Trophoblast cell (in vitro differentiated cells and primary cell): ENCODE results near the gene HAVCR2.

Experiments
- DNase-seq, 2 donors: peaks; one replicate each; pipeline ENCODE4 v3.0.0-alpha.2; 2016
- H2AFZ ChIP-seq: 2 replicates; pipeline ENCODE4 v1.6.1; 2013; ENCODE audit warnings: low read length, moderate library complexity, mild to moderate bottlenecking; ENCODE audit not compliant: insufficient read depth, poor library complexity
- H2AK5ac ChIP-seq: 2 replicates; pipeline ENCODE4 v1.6.1; 2013; ENCODE audit warnings: mild to moderate bottlenecking, low read length
- H2BK120ac ChIP-seq: 2 replicates; pipeline ENCODE4 v1.6.1; 2013; ENCODE audit warnings: low read length, mild to moderate bottlenecking, moderate library complexity; ENCODE audit not compliant: insufficient read depth, poor library complexity
- H2BK12ac ChIP-seq: 2 replicates; pipeline ENCODE4 v1.6.1; 2013; ENCODE audit warnings: mild to moderate bottlenecking, low read length, moderate library complexity
- H2BK5ac ChIP-seq: 2 replicates; pipeline ENCODE4 v1.6.1; 2013; ENCODE audit warnings: low read length, low read depth, moderate library complexity, mild to moderate bottlenecking; ENCODE audit not compliant: poor library complexity
- H3K14ac ChIP-seq: 2 replicates; pipeline ENCODE4 v1.6.1; 2013; ENCODE audit warnings: mild to moderate bottlenecking, low read length
- H3K18ac ChIP-seq: 2 replicates; pipeline ENCODE4 v1.6.1; 2013; ENCODE audit warnings: mild to moderate bottlenecking, low read length
- H3K23ac ChIP-seq: 2 replicates; pipeline ENCODE4 v1.6.1; 2013; ENCODE audit warnings: low read length
- H3K27ac ChIP-seq: 2 replicates; pipeline ENCODE4 v1.5.1; 2013; ENCODE audit warnings: low read depth, mild to moderate bottlenecking, inconsistent platforms, low read length, moderate library complexity
- H3K27me3 ChIP-seq: 2 replicates; pipeline ENCODE4 v1.6.1; 2013; ENCODE audit warnings: inconsistent platforms, mild to moderate bottlenecking, low read length, moderate library complexity; ENCODE audit not compliant: insufficient read depth
- H3K36me3 ChIP-seq, 2 experiments: 1 replicate in 1 of 2; 2 replicates in 1 of 2; pipeline ENCODE4 v1.6.1; 2013; ENCODE audit warnings: low read length in 2 of 2, mild to moderate bottlenecking in 2 of 2, moderate library complexity in 1 of 2; ENCODE audit not compliant: insufficient read depth in 2 of 2, control insufficient read depth in 1 of 2
- H3K4ac ChIP-seq: 2 replicates; pipeline ENCODE4 v1.6.1; 2013; ENCODE audit warnings: low read depth, mild to moderate bottlenecking, low read length, moderate library complexity
- H3K4me1 ChIP-seq, 2 experiments: 1 replicate in 1 of 2; 2 replicates in 1 of 2; pipeline ENCODE4 v1.6.1; 2013; ENCODE audit warnings: low read length in 2 of 2, mild to moderate bottlenecking in 2 of 2, moderate library complexity in 1 of 2; ENCODE audit not compliant: insufficient read depth in 2 of 2, control insufficient read depth in 1 of 2
- H3K4me2 ChIP-seq: 2 replicates; pipeline ENCODE4 v1.6.1; 2013; ENCODE audit warnings: inconsistent platforms, mild to moderate bottlenecking, low read length, moderate library complexity
- H3K4me3 ChIP-seq: 2 replicates; pipeline ENCODE4 v1.5.1; 2013; ENCODE audit warnings: mild to moderate bottlenecking, low read depth, low read length, inconsistent platforms
- H3K79me1 ChIP-seq: one replicate; pipeline ENCODE4 v1.6.1; 2013; ENCODE audit warnings: low read length
- H3K79me2 ChIP-seq: 2 replicates; pipeline ENCODE4 v1.6.1; 2013; ENCODE audit warnings: low read length, mild to moderate bottlenecking; ENCODE audit not compliant: control insufficient read depth, insufficient read depth, poor library complexity
- H3K9ac ChIP-seq: 2 replicates; pipeline ENCODE4 v1.6.1; 2013; ENCODE audit warnings: mild to moderate bottlenecking, low read length
- H3K9me3 ChIP-seq: 2 replicates; pipeline ENCODE4 v1.6.1; 2013; ENCODE audit warnings: low read depth, mild to moderate bottlenecking, control low read depth, inconsistent platforms, low read length; ENCODE audit not compliant: insufficient read depth
- H4K12ac ChIP-seq: 2 replicates; pipeline ENCODE4 v1.6.1; 2013; ENCODE audit warnings: low read depth, mild to moderate bottlenecking, low read length, moderate library complexity
- H4K8ac ChIP-seq: 2 replicates; pipeline ENCODE4 v1.6.1; 2013; ENCODE audit warnings: low read depth, mild to moderate bottlenecking, low read length, moderate library complexity
- H4K91ac ChIP-seq: one replicate; pipeline ENCODE4 v1.6.1; 2013; ENCODE audit warnings: low read depth, mild to moderate bottlenecking, low read length, moderate library complexity
- WGBS: extraction: QIAGEN DNeasy Blood & Tissue Kit; methylation state at CpG from one replicate; pipeline ENCODE4 v1.1.7; 2013; ENCODE audit warnings: missing lambda C conversion rate; ENCODE audit not compliant: insufficient read length, insufficient coverage; ENCODE audit errors: extremely low coverage; 5-methylcytosine and 5-hydroxymethylcytosine counted together

The HAVCR2 gene

GRCh38 chr5:157076558-157076957 is 32.3 kb downstream of the HAVCR2 start:
- H2AK5ac ChIP-seq: no peak overlapping the region
- DNase-seq: no peak
- no peaks in the 10 kb centered on the region for H3K9me3 ChIP-seq
- H2AFZ ChIP-seq: no peak overlapping the region
- no peaks in the 10 kb centered on the region for H3K79me1 ChIP-seq
- no peak overlapping the region for H2BK12ac ChIP-seq
- H3K14ac ChIP-seq: no peak overlapping the region
- no peaks in the 10 kb centered on the region for H3K36me3 ChIP-seq
- no peak overlapping the region for H3K27ac ChIP-seq
- H3K9ac ChIP-seq: no peak overlapping the region
- H3K27me3 ChIP-seq: no peaks in the 10 kb centered on the region
- H2BK120ac ChIP-seq: no peak overlapping the region
- no peak overlapping the region for H3K23ac ChIP-seq
- H4K8ac ChIP-seq: no peak overlapping the region
- no peaks in the 10 kb centered on the region for H3K79me2 ChIP-seq
- no peak overlapping the region for H4K12ac ChIP-seq
- WGBS: no CpG with 5 or more reads among the region's 4 CpGs
- H3K4me3 ChIP-seq: no peak overlapping the region
- H3K4ac ChIP-seq: no peak overlapping the region
- no peak overlapping the region for H3K18ac ChIP-seq
- no peak overlapping the region for H2BK5ac ChIP-seq
- no peak overlapping the region for H4K91ac ChIP-seq
- H3K4me1 ChIP-seq: no peaks in the 10 kb centered on the region
- no peak overlapping the region for H3K4me2 ChIP-seq

- Histone ChIP-seq H3K18ac (no peak overlapping the region), H3K79me1 (no peaks in the 10 kb centered on the region), H3K79me2 (no peaks in the 10 kb centered on the region), H3K9me3 (no peaks in the 10 kb centered on the region), H3K4me2 (no peak overlapping the region), H3K9ac (no peak overlapping the region), H4K91ac (no peak overlapping the region), H3K27me3 (no peaks in the 10 kb centered on the region), H3K23ac (no peak overlapping the region), H3K4me1 (no peaks in the 10 kb centered on the region), H3K4ac (no peak overlapping the region), H3K36me3 (no peaks in the 10 kb centered on the region), H4K12ac (no peak overlapping the region), H2BK120ac (no peak overlapping the region), H2AK5ac (no peak overlapping the region), H2AFZ (no peak overlapping the region), H4K8ac (no peak overlapping the region), H3K14ac (no peak overlapping the region), H2BK5ac (no peak overlapping the region), H2BK12ac (no peak overlapping the region), H3K27ac (no peak overlapping the region), H3K4me3 (no peak overlapping the region)
- no CpG with 5 or more reads among the region's 3 CpGs for WGBS
- no peak for DNase-seq
Measured at GRCh38 chr5:157072508-157072907, 36.3 kb downstream of the HAVCR2 start.

GRCh38 chr5:157069949-157070348 is 38.9 kb downstream of the HAVCR2 start:
- no peak overlapping the region for H2AK5ac ChIP-seq
- no peak overlapping the region for H2BK120ac ChIP-seq
- H3K18ac ChIP-seq: no peak overlapping the region
- no peaks in the 10 kb centered on the region for H3K36me3 ChIP-seq
- no peaks in the 10 kb centered on the region for H3K79me2 ChIP-seq
- H3K4ac ChIP-seq: no peak overlapping the region
- no peak overlapping the region for H4K91ac ChIP-seq
- H3K9ac ChIP-seq: no peak overlapping the region
- no peak overlapping the region for H2BK5ac ChIP-seq
- H2AFZ ChIP-seq: no peak overlapping the region
- no peaks in the 10 kb centered on the region for H3K79me1 ChIP-seq
- no CpG with 5 or more reads among the region's 3 CpGs for WGBS
- no peaks in the 10 kb centered on the region for H3K27me3 ChIP-seq
- no peaks in the 10 kb centered on the region for H3K9me3 ChIP-seq
- no peak overlapping the region for H3K4me2 ChIP-seq
- no peak overlapping the region for H4K8ac ChIP-seq
- no peak overlapping the region for H3K4me3 ChIP-seq
- H4K12ac ChIP-seq: no peak overlapping the region
- no peak overlapping the region for H3K23ac ChIP-seq
- no peaks in the 10 kb centered on the region for H3K4me1 ChIP-seq
- no peak for DNase-seq
- no peak overlapping the region for H3K27ac ChIP-seq
- no peak overlapping the region for H2BK12ac ChIP-seq
- no peak overlapping the region for H3K14ac ChIP-seq

GRCh38 chr5:157068785-157069184 is 40.1 kb downstream of the HAVCR2 start:
- no peak overlapping the region for H2AK5ac ChIP-seq
- H3K14ac ChIP-seq: no peak overlapping the region
- DNase-seq: peak in 1 of 2 donors; percentile 21
- no peak overlapping the region for H3K4me3 ChIP-seq
- no peak overlapping the region for H3K4ac ChIP-seq
- no peak overlapping the region for H2BK12ac ChIP-seq
- H3K9ac ChIP-seq: no peak overlapping the region
- no peaks in the 10 kb centered on the region for H3K79me1 ChIP-seq
- no peak overlapping the region for H4K91ac ChIP-seq
- H3K4me1 ChIP-seq: no peaks in the 10 kb centered on the region
- no peak overlapping the region for H3K27ac ChIP-seq
- no peak overlapping the region for H2BK5ac ChIP-seq
- no peak overlapping the region for H4K8ac ChIP-seq
- no peak overlapping the region for H2BK120ac ChIP-seq
- no CpG with 5 or more reads among the region's 5 CpGs for WGBS
- H3K23ac ChIP-seq: no peak overlapping the region
- no peaks in the 10 kb centered on the region for H3K79me2 ChIP-seq
- H3K27me3 ChIP-seq: no peaks in the 10 kb centered on the region
- H3K4me2 ChIP-seq: no peak overlapping the region
- H3K18ac ChIP-seq: no peak overlapping the region
- H4K12ac ChIP-seq: no peak overlapping the region
- no peaks in the 10 kb centered on the region for H3K36me3 ChIP-seq
- H2AFZ ChIP-seq: no peak overlapping the region
- H3K9me3 ChIP-seq: no peaks in the 10 kb centered on the region
